Ammon's horn (tissue), 1 donor: ENCODE data around the gene GMEB2.
"Not testable (repeated sequence)": the region's sequence is repeated elsewhere in the genome, so short reads cannot be mapped to it uniquely, and the experiment has no call there.

ENCODE experiments used
- DNase-seq: peaks from one replicate; pipeline ENCODE4 v3.0.0-alpha.2; 2016; ENCODE audit warnings: low spot score

The GMEB2 gene

GRCh38 chr20:63560333-63560805, 66.5 kb downstream of the GMEB2 start:
- no peak for DNase-seq

- DNase-seq = not testable (repeated sequence)
Measured at GRCh38 chr20:63559485-63560332, 67.2 kb downstream of the GMEB2 start.

GRCh38 chr20:63558804-63559484, 68.0 kb downstream of the GMEB2 start:
- no peak for DNase-seq

GRCh38 chr20:63557481-63557891, 69.4 kb downstream of the GMEB2 start:
- DNase-seq = no peak

GRCh38 chr20:63556873-63557478, 69.9 kb downstream of the GMEB2 start:
- no peak for DNase-seq

GRCh38 chr20:63555661-63556381, 71.1 kb downstream of the GMEB2 start:
- no peak for DNase-seq

GRCh38 chr20:63554361-63555278, 72.3 kb downstream of the GMEB2 start:
- no peak for DNase-seq

- DNase-seq = no peak
Measured at GRCh38 chr20:63553933-63554290, 73.0 kb downstream of the GMEB2 start, which contains the start of gene FNDC11. TSS of gene FNDC11 (plus strand) at chr20:63554159. CDS start at chr20:63555664, 1,505 bp downstream.

- no peak for DNase-seq
Measured at GRCh38 chr20:63553251-63553932, 73.5 kb downstream of the GMEB2 start.

- no peak for DNase-seq
Measured at GRCh38 chr20:63552481-63553249, 74.2 kb downstream of the GMEB2 start.

- DNase-seq = no peak
Measured at GRCh38 chr20:63551068-63551467, 75.8 kb downstream of the GMEB2 start.

GRCh38 chr20:63549679-63550282, 77.1 kb downstream of the GMEB2 start:
- no peak for DNase-seq

GRCh38 chr20:63549019-63549418, 77.9 kb downstream of the GMEB2 start:
- no peak for DNase-seq

- no peak for DNase-seq
Measured at GRCh38 chr20:63548542-63548941, 78.4 kb downstream of the GMEB2 start.

- no peak for DNase-seq
Measured at GRCh38 chr20:63547725-63548480, 79.0 kb downstream of the GMEB2 start, which contains the start of gene SRMS. TSS of gene SRMS (minus strand) at chr20:63547749. CDS start at chr20:63547463, 286 bp downstream.

- DNase-seq = no peak
Measured at GRCh38 chr20:63546956-63547724, 79.8 kb downstream of the GMEB2 start.

GRCh38 chr20:63546256-63546955, 80.5 kb downstream of the GMEB2 start:
- DNase-seq = no peak
